ENCODE results near the gene LRP1B. TPM values are rescaled to one million over a fixed set of nuclear protein-coding genes. Genes with fewer than 3 reads are reported as not detected.

The LRP1B gene
- total and polyA plus RNA-seq, 2 of the 8 experiments (the other 6 are each of a cell fraction or from before 2014, with no cell fraction given): 0.03 TPM; not detected in 1

DNA sequence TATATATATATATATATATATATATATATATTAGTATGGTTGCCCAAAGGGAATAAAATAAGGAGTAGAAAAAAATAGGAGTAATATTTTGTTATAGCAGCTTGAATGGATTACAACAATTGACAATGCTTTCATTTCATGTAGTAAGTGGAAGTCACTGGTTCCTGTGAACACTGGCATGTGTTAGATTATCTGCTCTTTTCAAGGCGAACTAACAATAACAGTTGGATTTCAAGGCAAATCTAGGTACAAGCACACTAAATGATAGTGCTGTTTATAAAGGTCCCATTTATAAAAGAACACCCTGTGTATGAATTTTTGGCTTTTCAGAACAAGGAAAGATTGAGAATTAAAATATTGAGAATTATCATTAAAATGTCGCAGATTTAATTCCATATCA, 1535.7 kb downstream of the LRP1B start:
- H4K91ac ChIP-seq (replicated peaks; ENCODE audit: insufficient read length, low read length): no peak overlapping the region
- H2BK20ac ChIP-seq (ENCODE audit: low read length): no peak overlapping the region
- no peak overlapping the region for H3K4me2 ChIP-seq (ENCODE audit: insufficient read depth in 1 of 2, low read depth in 2 of 2, low read length in 2 of 2)
- no peaks in the 10 kb centered on the region for H3K9me3 ChIP-seq (ENCODE audit: insufficient read depth in 2 of 2, low read depth in 1 of 2, low read length in 1 of 2)
- no peak overlapping the region for H3K18ac ChIP-seq (ENCODE audit: extremely low read depth, low read length)
- H2BK5ac ChIP-seq (ENCODE audit: low read depth, low read length): no peak overlapping the region
- ChIA-PET POLR2A (ENCODE audit: partially characterized antibody) (no interaction called here), CTCF (ENCODE audit: partially characterized antibody) (no interaction called here)
- no peaks in the 10 kb centered on the region for H3K79me2 ChIP-seq (ENCODE audit: control insufficient read depth in 1 of 2, insufficient read depth in 2 of 2, low read length in 2 of 2)
- H3K27ac ChIP-seq (ENCODE audit: low read depth, low read length): no peak overlapping the region
- H3K4me3 ChIP-seq (ENCODE audit: extremely low read depth in 1 of 4, insufficient read depth in 2 of 4, low read depth in 3 of 4, low read length in 4 of 4): no peak overlapping the region
- H3K14ac ChIP-seq (ENCODE audit: insufficient read length): no peak overlapping the region
- H2AFZ ChIP-seq (ENCODE audit: low read length): no peak overlapping the region
- H2BK12ac ChIP-seq (ENCODE audit: low read depth, low read length): no peak overlapping the region
- no peaks in the 10 kb centered on the region for H3K79me1 ChIP-seq (ENCODE audit: low read depth, low read length)
- no peak overlapping the region for H2BK15ac ChIP-seq (ENCODE audit: low read length)
- no peaks in the 10 kb centered on the region for H3K4me1 ChIP-seq (replicated peaks in 1 of 4; ENCODE audit: control insufficient read depth in 3 of 4, insufficient read depth in 4 of 4, low read length in 3 of 4)
- H4K8ac ChIP-seq (ENCODE audit: extremely low read depth, insufficient read depth, low read length): no peak overlapping the region
- no peaks in the 10 kb centered on the region for H3K23me2 ChIP-seq (ENCODE audit: low read depth, low read length)
- DNase-seq (ENCODE audit: low read depth in 1 of 2, low spot score in 2 of 2) (no peak), FAIRE-seq (no peak)
- H4K20me1 ChIP-seq (replicated peaks in 1 of 2; ENCODE audit: control insufficient read depth in 1 of 2, insufficient read depth in 2 of 2, low read length in 2 of 2): no peaks in the 10 kb centered on the region
- H3K36me3 ChIP-seq (ENCODE audit: control insufficient read depth in 2 of 4, insufficient read depth in 4 of 4, low read length in 3 of 4): no peaks in the 10 kb centered on the region
- no peaks in the 10 kb centered on the region for H3K27me3 ChIP-seq (replicated peaks in 1 of 4; ENCODE audit: control insufficient read depth in 3 of 4, extremely low read depth in 1 of 4, insufficient read depth in 3 of 4, low read length in 3 of 4)
- H3K4ac ChIP-seq (replicated peaks; ENCODE audit: insufficient read length, low read depth, low read length): no peak overlapping the region
- H3K56ac ChIP-seq (replicated peaks; ENCODE audit: insufficient read length, low read depth, low read length): no peak overlapping the region
- 93% methylated on average over 2 of the region's 2 CpGs; no CpG with 5 or more reads in 1 of the 2 experiments for WGBS, 2 experiments (ENCODE audit: extremely low coverage in 1 of 2, insufficient coverage in 1 of 2, insufficient read length in 1 of 2, insufficient replicate concordance in 2 of 2, low coverage in 1 of 2, low lambda C conversion rate in 2 of 2, missing lambda C conversion rate in 1 of 2)
- H2BK120ac ChIP-seq (replicated peaks; ENCODE audit: low read depth, low read length): no peak overlapping the region
- no peak overlapping the region for H2AK5ac ChIP-seq (ENCODE audit: low read depth, low read length)
- no peak overlapping the region for H3K9ac ChIP-seq (replicated peaks in 1 of 4; ENCODE audit: extremely low read depth in 1 of 4, low read depth in 3 of 4, low read length in 3 of 4)
- no peak overlapping the region for H3K23ac ChIP-seq (ENCODE audit: insufficient read length)
- H4K5ac ChIP-seq (ENCODE audit: insufficient read length, low read depth, low read length): no peak overlapping the region
- TF ChIP-seq SIRT6 (IDR thresholded peaks at IDR 0.05; ENCODE audit: low read length) (no peak), ATF2 (IDR thresholded peaks at IDR 0.05; ENCODE audit: low read length) (no peak), RFX5 (IDR thresholded peaks at IDR 0.05; ENCODE audit: borderline replicate concordance, low read depth, low read length) (no peak), PHF8 (conservative IDR thresholded peaks at IDR 0.05; ENCODE audit: low read depth, low read length) (no peak), HDAC6 (IDR thresholded peaks at IDR 0.05; ENCODE audit: low read depth, low read length) (no peak), CHD1 (IDR thresholded peaks at IDR 0.05; ENCODE audit: low read depth, low read length) (no peak), BRCA1 (IDR thresholded peaks at IDR 0.05; ENCODE audit: low read depth, low read length) (no peak), SUZ12 (IDR thresholded peaks at IDR 0.05; ENCODE audit: low read length) (no peak), CBX5 (IDR thresholded peaks at IDR 0.05; ENCODE audit: low read depth, low read length) (no peak), EP300 (IDR thresholded peaks at IDR 0.05; ENCODE audit: borderline replicate concordance in 1 of 2, low read depth in 2 of 2, low read length in 2 of 2) (no peak), KDM5A (IDR thresholded peaks at IDR 0.05; ENCODE audit: low read length) (no peak), CTBP2 (IDR thresholded peaks at IDR 0.05; ENCODE audit: borderline replicate concordance, insufficient read depth, insufficient read length, low read length) (no peak), JUN (IDR thresholded peaks at IDR 0.05; ENCODE audit: low read depth, low read length) (no peak), TAF1 (IDR thresholded peaks at IDR 0.05; ENCODE audit: low read depth, low read length) (no peak)

All from H1 (cell line).